HepG2 (cell line): ENCODE data around the gene JADE2. TPM values are rescaled to one million over a fixed set of nuclear protein-coding genes. Genes with fewer than 3 reads are reported as not detected.

Experiments used
- ATAC-seq: fragments of 200-7000 bp; cut with Tn5 transposase; 3 replicates; pipeline ENCODE4 v1.9.1; 2020; ENCODE audit warnings: mild to moderate bottlenecking, moderate library complexity
- BruUV-seq: library from RNA; stranded (reverse); fragments of 400-500 nt; replicated peaks from 2 replicates; lab custom pipeline; 2021; lab: Mats Ljungman, UMichigan
- CTCF ChIA-PET: fragments of 300-600 bp; formaldehyde crosslinking; extraction: SDS; loops from one replicate; lab custom pipeline; 2021; ENCODE audit warnings: low total read pairs, inconsistent platforms, low intra/inter-chr PET ratio; lab: Yijun Ruan, JAX
- POLR2A ChIA-PET: fragments of 350-600 bp; sonication (Branson Sonifier 250); formaldehyde crosslinking; loops from one replicate; lab custom pipeline; 2020; ENCODE audit warnings: antibody characterized with exemption, inconsistent platforms; lab: Yijun Ruan, JAX
- DNase-seq: peaks from one replicate; pipeline ENCODE4 v3.0.0-alpha.2; 2015; ENCODE audit warnings: low spot score
- FAIRE-seq: peaks from 3 replicates; lab custom pipeline; 2011; peaks lifted over from hg19 to GRCh38; lab: Jason Lieb, UNC
- H2AFZ ChIP-seq: one replicate; pipeline ENCODE4 v1.6.1; 2011; ENCODE audit warnings: low read length, inconsistent platforms
- H3K27ac ChIP-seq: fragments of 300-600 bp; 3 replicates; pipeline ENCODE4 v1.8.0; 2011; ENCODE audit warnings: mixed run types, mild to moderate bottlenecking, mixed read lengths, low read length, inconsistent platforms; ENCODE audit not compliant: insufficient read depth; ENCODE audit errors: extremely low read length
- H3K27me3 ChIP-seq, 2 experiments: fragments of 200-600 bp in 1 of 2; 2 replicates in 1 of 2; 3 replicates in 1 of 2; pipeline versions ENCODE4 v1.6.0 to v1.8.0; 2011; ENCODE audit warnings: low read length in 2 of 2, mild to moderate bottlenecking in 2 of 2, moderate library complexity in 2 of 2, inconsistent platforms in 1 of 2; ENCODE audit not compliant: insufficient read depth in 2 of 2, control insufficient read depth in 1 of 2
- H3K36me3 ChIP-seq, 2 experiments: fragments of 200-600 bp in 1 of 2; replicated peaks in 1 of 2; 2 replicates in 1 of 2; 3 replicates in 1 of 2; pipeline versions ENCODE4 v1.5.1 to v1.8.0; 2011; ENCODE audit warnings: low read length in 2 of 2, inconsistent platforms in 1 of 2; ENCODE audit not compliant: insufficient read depth in 2 of 2, control insufficient read depth in 1 of 2
- H3K4me1 ChIP-seq: 2 replicates; pipeline ENCODE4 v1.5.1; 2012; ENCODE audit warnings: low read length, inconsistent platforms; ENCODE audit not compliant: insufficient read depth
- H3K4me2 ChIP-seq: 2 replicates; pipeline ENCODE4 v1.6.0; 2011; ENCODE audit warnings: low read depth, low read length, inconsistent platforms
- H3K4me3 ChIP-seq, 3 experiments: fragments of 200-600 bp in 1 of 3; sonication (generic), shearing (Covaris generic) in 1 of 3; replicated peaks in 1 of 3; 2 replicates each; pipeline ENCODE4 v1.5.1; 2011 to 2016; ENCODE audit warnings: low read length in 3 of 3, inconsistent platforms in 2 of 3, low read depth in 2 of 3, mild to moderate bottlenecking in 2 of 3, control low read depth in 1 of 3, mixed read lengths in 1 of 3; ENCODE audit not compliant: insufficient read depth in 1 of 3
- H3K79me2 ChIP-seq: one replicate; pipeline ENCODE4 v1.6.1; 2011; ENCODE audit warnings: low read length, inconsistent platforms; ENCODE audit not compliant: insufficient read depth
- H3K9ac ChIP-seq: 2 replicates; pipeline ENCODE4 v1.6.0; 2011; ENCODE audit warnings: mild to moderate bottlenecking, low read depth, low read length, inconsistent platforms; ENCODE audit not compliant: insufficient read depth
- H3K9me3 ChIP-seq: 2 replicates; pipeline ENCODE4 v1.5.1; 2012; ENCODE audit warnings: mild to moderate bottlenecking, low read length
- H4K20me1 ChIP-seq: 2 replicates; pipeline ENCODE4 v1.6.0; 2011; ENCODE audit warnings: inconsistent platforms, mild to moderate bottlenecking, low read length, moderate library complexity; ENCODE audit not compliant: insufficient read depth
- BRD4 ChIP-seq: sonication (generic); formaldehyde crosslinking; IDR thresholded peaks from 2 replicates; pipeline ENCODE4 v1.4.0; 2020; ENCODE audit warnings: missing genetic modification reagents
- CEBPZ ChIP-seq: IDR thresholded peaks from 2 replicates; pipeline ENCODE4 v1.6.1; 2012; ENCODE audit warnings: low read length, improper control_type of control experiment
- FOXM1 ChIP-seq: sonication (generic); formaldehyde crosslinking; IDR thresholded peaks from 2 replicates; pipeline ENCODE4 v1.5.0; 2020; ENCODE audit warnings: missing genetic modification reagents
- NCOA1 ChIP-seq: sonication (generic); formaldehyde crosslinking; IDR thresholded peaks from 2 replicates; pipeline ENCODE4 v1.9.0; 2021; ENCODE audit warnings: missing genetic modification reagents
- TMF1 ChIP-seq: sonication (generic); formaldehyde crosslinking; IDR thresholded peaks from 2 replicates; pipeline ENCODE4 v1.8.1; 2022; ENCODE audit warnings: low read depth, missing genetic modification reagents
- ZNF24 ChIP-seq: fragments of 450-650 bp; IDR thresholded peaks from 2 replicates; pipeline ENCODE4 v1.6.1; 2017; ENCODE audit warnings: antibody characterized with exemption, mild to moderate bottlenecking
- WGBS: methylation state at CpG from one replicate; pipeline ENCODE4 v1.1.6; 2017; ENCODE audit warnings: low lambda C conversion rate; 5-methylcytosine and 5-hydroxymethylcytosine counted together
- in situ Hi-C: cut with HindIII; loops from 2 replicates; pipeline ENCODE4 v1.10.0; 2017; ENCODE audit warnings: low pct_unique_long_range_greater_than_20kb; ENCODE audit not compliant: extremely low pct_ligation_motif_present
- intact Hi-C: fragments of 100-400 bp; cut with micrococcal nuclease; formaldehyde crosslinking; loops from one replicate; pipeline ENCODE4 v1.10.0; 2022; ENCODE audit not compliant: unreplicated experiment
- polyA plus RNA-seq, 8 experiments: library from polyadenylated mRNA; depleted of rRNA in 3 of 8; stranded (reverse) in 7 of 8; unstranded in 1 of 8; fragments of >200 nt; fragmentation: Illumina TruSeq in 4 of 8; extraction: Trizol in 4 of 8; gene quantifications; 2 replicates each; pipeline versions ENCODE4 v1.2.1 to v1.2.3, GENCODE V29; 2011 to 2016; ENCODE audit warnings: low read depth in 4 of 8, missing spikeins in 1 of 8, mixed read lengths in 1 of 8; ENCODE audit not compliant: insufficient read depth in 1 of 8
- total RNA-seq, 5 experiments: library from RNA; depleted of rRNA; stranded (reverse); fragments of >200 nt; fragmentation: Illumina TruSeq; extraction: Trizol; gene quantifications; 2 replicates each; pipeline ENCODE4 v1.2.3, GENCODE V29; 2016; ENCODE audit warnings: low read depth in 1 of 5

Gene JADE2
- total and polyA plus RNA-seq, 2 of the 13 experiments (the other 11 are each of a cell fraction or from before 2014, with no cell fraction given): 7.5 to 15.1 TPM

GRCh38 chr5:134543820-134544614 is 18.5 kb downstream of the JADE2 start:
- in situ Hi-C loops: no loop called here
- H3K79me2 ChIP-seq: no peaks in the 10 kb centered on the region
- CTCF ChIA-PET: no interaction called here
- intact Hi-C loops: no loop called here
- no peak overlapping the region for H2AFZ ChIP-seq
- H3K4me2 ChIP-seq: no peak overlapping the region
- ATAC-seq (no peak), DNase-seq (no peak), FAIRE-seq (no peak)
- H3K27me3 ChIP-seq: no peaks in the 10 kb centered on the region
- BruUV-seq: no TSS peak
- TF ChIP-seq NCOA1 (no peak), CEBPZ (no peak), FOXM1 (CRISPR knock-in tag) (no peak), BRD4 (CRISPR knock-in tag) (no peak), ZNF24 (no peak), TMF1 (CRISPR knock-in tag) (no peak)
- H3K9ac ChIP-seq: no peak overlapping the region
- no peaks in the 10 kb centered on the region for H4K20me1 ChIP-seq
- no peak overlapping the region for H3K4me3 ChIP-seq
- H3K27ac ChIP-seq: no peak overlapping the region
- H3K9me3 ChIP-seq: no peaks in the 10 kb centered on the region
- POLR2A ChIA-PET: no interaction called here
- WGBS: 92% methylated on average over 9 of the region's 11 CpGs
- peaks cover 5 to 35% of the 10 kb centered on the region in 2 experiments; a peak in 4 of 5 replicates for H3K36me3 ChIP-seq
- no peaks in the 10 kb centered on the region for H3K4me1 ChIP-seq
